Fibroblast of pulmonary artery (primary cell): ENCODE data around the gene CHD3.

ENCODE experiments used
- DNase-seq: peaks from one replicate; pipeline ENCODE4 v3.0.0-alpha.2; 2010; ENCODE audit warnings: low read depth
- H3K4me3 ChIP-seq: replicated peaks from 2 replicates; pipeline ENCODE4 v1.5.1; 2011; ENCODE audit warnings: low read depth, mild to moderate bottlenecking, control low read depth, low read length, moderate library complexity
- TF ChIP-seq, protein P1 (sequence below): IDR thresholded peaks from 2 replicates; pipeline ENCODE4 v1.5.1; 2011; ENCODE audit warnings: mild to moderate bottlenecking, control low read depth, low read length, inconsistent platforms; ENCODE audit errors: missing control alignments

CHD3 gene

DNA sequence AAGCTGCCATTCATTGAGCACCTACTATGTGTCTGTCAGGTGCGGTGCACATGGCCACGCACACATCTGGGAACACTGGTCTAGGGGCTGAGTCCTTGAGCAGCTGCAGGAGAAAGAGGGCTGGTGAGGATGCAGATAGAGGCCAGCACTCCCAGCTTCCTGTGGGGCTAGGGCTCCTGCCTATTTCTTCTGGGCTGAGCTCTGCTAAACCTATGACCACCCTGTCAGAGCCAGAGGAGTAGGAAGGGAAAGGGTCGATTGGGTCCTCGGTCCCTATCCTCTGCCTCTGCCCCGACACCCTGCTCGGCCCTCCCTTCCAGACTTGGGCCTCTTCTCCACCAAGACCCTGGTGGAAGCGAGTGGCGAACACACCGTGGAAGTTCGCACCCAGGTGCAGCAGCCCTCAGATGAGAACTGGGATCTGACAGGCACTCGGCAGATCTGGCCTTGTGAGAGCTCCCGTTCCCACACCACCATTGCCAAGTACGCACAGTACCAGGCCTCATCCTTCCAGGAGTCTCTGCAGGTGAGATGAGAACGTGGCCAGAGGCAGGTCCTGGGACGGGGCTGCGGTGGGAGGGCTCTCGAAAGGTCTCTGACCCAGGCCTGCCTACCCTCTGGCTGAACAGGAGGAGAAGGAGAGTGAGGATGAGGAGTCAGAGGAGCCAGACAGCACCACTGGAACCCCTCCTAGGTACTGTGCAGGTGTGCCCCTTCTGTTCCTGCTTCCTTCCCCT is 37.7 kb upstream of the CHD3 start:
- no peak for DNase-seq
- no peak overlapping the region for H3K4me3 ChIP-seq
- TF ChIP-seq, protein P1, sequence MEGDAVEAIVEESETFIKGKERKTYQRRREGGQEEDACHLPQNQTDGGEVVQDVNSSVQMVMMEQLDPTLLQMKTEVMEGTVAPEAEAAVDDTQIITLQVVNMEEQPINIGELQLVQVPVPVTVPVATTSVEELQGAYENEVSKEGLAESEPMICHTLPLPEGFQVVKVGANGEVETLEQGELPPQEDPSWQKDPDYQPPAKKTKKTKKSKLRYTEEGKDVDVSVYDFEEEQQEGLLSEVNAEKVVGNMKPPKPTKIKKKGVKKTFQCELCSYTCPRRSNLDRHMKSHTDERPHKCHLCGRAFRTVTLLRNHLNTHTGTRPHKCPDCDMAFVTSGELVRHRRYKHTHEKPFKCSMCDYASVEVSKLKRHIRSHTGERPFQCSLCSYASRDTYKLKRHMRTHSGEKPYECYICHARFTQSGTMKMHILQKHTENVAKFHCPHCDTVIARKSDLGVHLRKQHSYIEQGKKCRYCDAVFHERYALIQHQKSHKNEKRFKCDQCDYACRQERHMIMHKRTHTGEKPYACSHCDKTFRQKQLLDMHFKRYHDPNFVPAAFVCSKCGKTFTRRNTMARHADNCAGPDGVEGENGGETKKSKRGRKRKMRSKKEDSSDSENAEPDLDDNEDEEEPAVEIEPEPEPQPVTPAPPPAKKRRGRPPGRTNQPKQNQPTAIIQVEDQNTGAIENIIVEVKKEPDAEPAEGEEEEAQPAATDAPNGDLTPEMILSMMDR: no peak

DNA sequence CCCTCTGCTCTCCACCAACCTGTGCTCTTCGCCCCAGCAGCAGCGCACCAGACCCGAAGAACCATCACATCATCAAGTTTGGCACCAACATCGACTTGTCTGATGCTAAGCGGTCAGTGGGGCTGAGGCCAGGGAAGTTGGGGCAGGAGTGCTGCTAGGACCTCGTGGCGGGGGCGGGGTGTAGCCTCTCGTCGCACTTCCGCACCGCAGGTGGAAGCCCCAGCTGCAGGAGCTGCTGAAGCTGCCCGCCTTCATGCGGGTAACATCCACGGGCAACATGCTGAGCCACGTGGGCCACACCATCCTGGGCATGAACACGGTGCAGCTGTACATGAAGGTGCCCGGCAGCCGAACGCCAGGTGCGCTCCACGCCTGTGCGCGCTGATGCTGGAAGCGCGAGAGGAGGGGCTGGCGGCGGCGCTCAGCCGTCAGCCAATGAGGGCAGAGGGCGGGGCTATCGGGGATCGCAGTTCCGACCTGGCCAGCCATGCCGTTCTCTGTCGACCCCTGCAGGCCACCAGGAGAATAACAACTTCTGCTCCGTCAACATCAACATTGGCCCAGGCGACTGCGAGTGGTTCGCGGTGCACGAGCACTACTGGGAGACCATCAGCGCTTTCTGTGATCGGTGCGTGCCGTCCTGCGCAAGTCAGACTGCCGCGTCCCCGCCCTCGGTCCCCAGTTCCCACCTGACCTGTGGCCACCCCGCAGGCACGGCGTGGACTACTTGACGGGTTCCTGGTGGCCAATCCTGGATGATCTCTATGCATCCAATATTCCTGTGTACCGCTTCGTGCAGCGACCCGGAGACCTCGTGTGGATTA is 36.9 kb upstream of the CHD3 start:
- peak; percentile 89 for DNase-seq
- TF ChIP-seq, protein P1: peak; percentile 84
- H3K4me3 ChIP-seq: no peak overlapping the region

DNA sequence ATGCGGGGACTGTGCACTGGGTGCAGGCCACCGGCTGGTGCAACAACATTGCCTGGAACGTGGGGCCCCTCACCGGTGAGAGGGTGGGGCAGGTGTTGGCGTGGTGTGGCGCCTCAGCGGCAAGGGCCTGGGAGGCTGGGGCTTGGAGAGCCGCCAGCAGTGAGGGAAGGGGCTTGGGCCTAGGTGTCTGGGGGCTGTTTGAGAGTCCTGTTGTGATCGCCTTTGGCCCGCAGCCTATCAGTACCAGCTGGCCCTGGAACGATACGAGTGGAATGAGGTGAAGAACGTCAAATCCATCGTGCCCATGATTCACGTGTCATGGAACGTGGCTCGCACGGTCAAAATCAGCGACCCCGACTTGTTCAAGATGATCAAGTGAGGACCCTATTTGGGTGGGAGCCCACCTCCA is 36.3 kb upstream of the CHD3 start:
- TF ChIP-seq, protein P1: no peak
- H3K4me3 ChIP-seq: no peak overlapping the region
- DNase-seq: no peak

DNA sequence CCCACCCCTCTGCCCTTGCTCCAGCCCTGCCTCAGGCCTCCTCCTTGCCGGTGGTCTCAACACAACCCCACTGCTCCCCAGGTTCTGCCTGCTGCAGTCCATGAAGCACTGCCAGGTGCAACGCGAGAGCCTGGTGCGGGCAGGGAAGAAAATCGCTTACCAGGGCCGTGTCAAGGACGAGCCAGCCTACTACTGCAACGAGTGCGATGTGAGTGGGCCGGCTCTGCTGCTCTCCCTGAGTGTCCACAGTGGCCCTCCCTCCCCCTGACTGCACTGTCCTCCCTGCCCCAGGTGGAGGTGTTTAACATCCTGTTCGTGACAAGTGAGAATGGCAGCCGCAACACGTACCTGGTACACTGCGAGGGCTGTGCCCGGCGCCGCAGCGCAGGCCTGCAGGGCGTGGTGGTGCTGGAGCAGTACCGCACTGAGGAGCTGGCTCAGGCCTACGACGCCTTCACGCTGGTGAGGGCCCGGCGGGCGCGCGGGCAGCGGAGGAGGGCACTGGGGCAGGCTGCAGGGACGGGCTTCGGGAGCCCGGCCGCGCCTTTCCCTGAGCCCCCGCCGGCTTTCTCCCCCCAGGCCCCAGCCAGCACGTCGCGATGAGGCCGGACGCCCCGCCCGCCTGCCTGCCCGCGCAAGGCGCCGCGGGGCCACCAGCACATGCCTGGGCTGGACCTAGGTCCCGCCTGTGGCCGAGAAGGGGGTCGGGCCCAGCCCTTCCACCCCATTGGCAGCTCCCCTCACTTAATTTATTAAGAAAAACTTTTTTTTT is 35.5 kb upstream of the CHD3 start:
- no peak overlapping the region for H3K4me3 ChIP-seq
- DNase-seq: no peak
- TF ChIP-seq, protein P1: no peak

DNA sequence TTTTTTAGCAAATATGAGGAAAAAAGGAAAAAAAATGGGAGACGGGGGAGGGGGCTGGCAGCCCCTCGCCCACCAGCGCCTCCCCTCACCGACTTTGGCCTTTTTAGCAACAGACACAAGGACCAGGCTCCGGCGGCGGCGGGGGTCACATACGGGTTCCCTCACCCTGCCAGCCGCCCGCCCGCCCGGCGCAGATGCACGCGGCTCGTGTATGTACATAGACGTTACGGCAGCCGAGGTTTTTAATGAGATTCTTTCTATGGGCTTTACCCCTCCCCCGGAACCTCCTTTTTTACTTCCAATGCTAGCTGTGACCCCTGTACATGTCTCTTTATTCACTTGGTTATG is 34.9 kb upstream of the CHD3 start:
- no peak overlapping the region for H3K4me3 ChIP-seq
- no peak for DNase-seq
- TF ChIP-seq, protein P1: no peak

DNA sequence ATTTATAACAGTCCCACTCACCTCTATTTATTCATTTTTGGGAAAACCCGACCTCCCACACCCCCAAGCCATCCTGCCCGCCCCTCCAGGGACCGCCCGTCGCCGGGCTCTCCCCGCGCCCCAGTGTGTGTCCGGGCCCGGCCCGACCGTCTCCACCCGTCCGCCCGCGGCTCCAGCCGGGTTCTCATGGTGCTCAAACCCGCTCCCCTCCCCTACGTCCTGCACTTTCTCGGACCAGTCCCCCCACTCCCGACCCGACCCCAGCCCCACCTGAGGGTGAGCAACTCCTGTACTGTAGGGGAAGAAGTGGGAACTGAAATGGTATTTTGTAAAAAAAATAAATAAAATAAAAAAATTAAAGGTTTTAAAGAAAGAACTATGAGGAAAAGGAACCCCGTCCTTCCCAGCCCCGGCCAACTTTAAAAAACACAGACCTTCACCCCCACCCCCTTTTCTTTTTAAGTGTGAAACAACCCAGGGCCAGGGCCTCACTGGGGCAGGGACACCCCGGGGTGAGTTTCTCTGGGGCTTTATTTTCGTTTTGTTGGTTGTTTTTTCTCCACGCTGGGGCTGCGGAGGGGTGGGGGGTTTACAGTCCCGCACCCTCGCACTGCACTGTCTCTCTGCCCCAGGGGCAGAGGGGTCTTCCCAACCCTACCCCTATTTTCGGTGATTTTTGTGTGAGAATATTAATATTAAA is 34.4 kb upstream of the CHD3 start:
- DNase-seq: no peak
- TF ChIP-seq, protein P1: no peak
- no peak overlapping the region for H3K4me3 ChIP-seq
